GM12878 (cell line): Measurements from ENCODE around the gene TPRX1. TPM values are rescaled to one million over a fixed set of nuclear protein-coding genes. Genes with fewer than 3 reads are reported as not detected.

Experiments used
- ATAC-seq: fragments of 200-7000 bp; cut with Tn5 transposase; 3 replicates; pipeline ENCODE4 v1.9.1; 2020; ENCODE audit warnings: mild to moderate bottlenecking, moderate library complexity
- BruUV-seq: library from RNA; stranded (reverse); fragments of 400-500 nt; replicated peaks from 2 replicates; lab custom pipeline; 2021; lab: Mats Ljungman, UMichigan
- CTCF ChIA-PET: fragments of 300-600 bp; sonication (Branson Sonifier 250); formaldehyde crosslinking; extraction: SDS; loops from one replicate; lab custom pipeline; 2021; ENCODE audit warnings: inconsistent platforms; lab: Yijun Ruan, JAX
- POLR2A ChIA-PET: fragments of 350-600 bp; formaldehyde crosslinking; extraction: SDS; loops from one replicate; lab custom pipeline; 2021; ENCODE audit warnings: inconsistent platforms; lab: Charles Lee
- RAD21 ChIA-PET: fragments of 300-600 bp; sonication (Branson Sonifier 250); formaldehyde crosslinking; loops from one replicate; lab custom pipeline; 2023; ENCODE audit warnings: antibody characterized with exemption; ENCODE audit not compliant: unreplicated experiment; lab: Charles Lee
- SMC1A ChIA-PET: fragments of 300-600 bp; sonication (Branson Sonifier 250); formaldehyde crosslinking; loops from one replicate; lab custom pipeline; 2023; ENCODE audit not compliant: unreplicated experiment, uncharacterized antibody; lab: Charles Lee
- DNase-seq: peaks from one replicate; pipeline ENCODE4 v3.0.0-alpha.2; 2011; ENCODE audit warnings: low read depth, low spot score
- FAIRE-seq: peaks from 3 replicates; lab custom pipeline; 2011; peaks lifted over from hg19 to GRCh38; lab: Jason Lieb, UNC
- H2AFZ ChIP-seq: 2 replicates; pipeline ENCODE4 v1.6.0; 2011; ENCODE audit warnings: low read depth, low read length, control low read depth; ENCODE audit not compliant: control insufficient read depth
- H3K27ac ChIP-seq: 2 replicates; pipeline ENCODE4 v1.5.1; 2011; ENCODE audit warnings: control low read depth; ENCODE audit not compliant: control insufficient read depth, insufficient read depth
- H3K27me3 ChIP-seq, 2 experiments: replicated peaks in 1 of 2; 2 replicates each; pipeline versions ENCODE4 v1.6.0 to v1.6.1; 2011; ENCODE audit warnings: low read length in 1 of 2; ENCODE audit not compliant: control insufficient read depth in 2 of 2, insufficient read depth in 2 of 2
- H3K36me3 ChIP-seq, 2 experiments: 2 replicates each; pipeline ENCODE4 v1.5.1; 2011; ENCODE audit warnings: low read length in 1 of 2; ENCODE audit not compliant: control insufficient read depth in 2 of 2, insufficient read depth in 2 of 2
- H3K4me1 ChIP-seq: 2 replicates; pipeline ENCODE4 v1.6.1; 2011; ENCODE audit warnings: mild to moderate bottlenecking, low read length, moderate library complexity, mixed read lengths; ENCODE audit not compliant: control insufficient read depth, insufficient read depth
- H3K4me2 ChIP-seq: 2 replicates; pipeline ENCODE4 v1.6.0; 2011; ENCODE audit warnings: control low read depth; ENCODE audit not compliant: control insufficient read depth, insufficient read depth
- H3K4me3 ChIP-seq: fragments of 200-600 bp; sonication (generic); 2 replicates; pipeline ENCODE4 v1.5.1; 2016
- H3K79me2 ChIP-seq: 2 replicates; pipeline ENCODE4 v1.6.0; 2011; ENCODE audit warnings: low read length; ENCODE audit not compliant: control insufficient read depth, insufficient read depth
- H3K9ac ChIP-seq: 2 replicates; pipeline ENCODE4 v1.8.0; 2011; ENCODE audit warnings: low read length, control low read depth, mixed read lengths; ENCODE audit not compliant: control insufficient read depth, insufficient read depth
- H3K9me3 ChIP-seq: replicated peaks from 3 replicates; pipeline ENCODE4 v1.5.1; 2011; ENCODE audit warnings: mild to moderate bottlenecking, low read length; ENCODE audit not compliant: control insufficient read depth, insufficient read depth
- H4K20me1 ChIP-seq: 2 replicates; pipeline ENCODE4 v1.6.0; 2011; ENCODE audit not compliant: control insufficient read depth, insufficient read depth
- ATF3 ChIP-seq: IDR thresholded peaks from 2 replicates; pipeline ENCODE4 v1.6.1; 2011; ENCODE audit warnings: low read depth, mild to moderate bottlenecking, low read length, moderate library complexity, borderline replicate concordance; ENCODE audit errors: extremely low read depth
- BACH1 ChIP-seq: fragments of 450-650 bp; IDR thresholded peaks from 2 replicates; pipeline ENCODE4 v1.6.1; 2017; ENCODE audit warnings: mild to moderate bottlenecking, borderline replicate concordance
- IRF3 ChIP-seq: fragments of 450-650 bp; IDR thresholded peaks from 2 replicates; pipeline ENCODE4 v1.6.1; 2014; ENCODE audit warnings: mild to moderate bottlenecking
- MTA3 ChIP-seq: IDR thresholded peaks from 2 replicates; pipeline ENCODE4 v1.6.1; 2012; ENCODE audit warnings: low read length, inconsistent platforms, borderline replicate concordance
- NBN ChIP-seq: fragments of 450-650 bp; IDR thresholded peaks from 2 replicates; pipeline ENCODE4 v1.6.1; 2016
- NFIC ChIP-seq: IDR thresholded peaks from 2 replicates; pipeline ENCODE4 v1.6.1; 2012; ENCODE audit warnings: low read depth, mild to moderate bottlenecking, inconsistent platforms, low read length, moderate library complexity
- NR2C2 ChIP-seq: IDR thresholded peaks from 2 replicates; pipeline ENCODE4 v1.6.1; 2011; ENCODE audit warnings: borderline replicate concordance, low read depth; ENCODE audit not compliant: control insufficient read depth, insufficient read length
- POU2F2 ChIP-seq: IDR thresholded peaks from 3 replicates; pipeline ENCODE4 v1.6.1; 2011; ENCODE audit warnings: low read depth, mild to moderate bottlenecking, low read length, borderline replicate concordance
- RAD21 ChIP-seq: IDR thresholded peaks from 2 replicates; pipeline ENCODE4 v1.6.1; 2011; ENCODE audit warnings: mild to moderate bottlenecking, low read depth, low read length, moderate library complexity; ENCODE audit not compliant: insufficient read depth
- RAD51 ChIP-seq: fragments of 450-650 bp; IDR thresholded peaks from 2 replicates; pipeline ENCODE4 v1.6.1; 2016; ENCODE audit warnings: moderate library complexity, mild to moderate bottlenecking, inconsistent platforms
- RBBP5 ChIP-seq: fragments of 200-600 bp; sonication (generic); conservative IDR thresholded peaks from 2 replicates; pipeline ENCODE4 v1.6.1; 2016
- SP1 ChIP-seq: IDR thresholded peaks from one replicate; pipeline ENCODE4 v1.6.1; 2011; ENCODE audit warnings: low read depth, low read length
- ZNF592 ChIP-seq: fragments of 450-650 bp; IDR thresholded peaks from 2 replicates; pipeline ENCODE4 v1.6.1; 2017; ENCODE audit warnings: mild to moderate bottlenecking, moderate library complexity
- WGBS: methylation state at CpG from one replicate; pipeline ENCODE4 v1.1.6; 2016; ENCODE audit warnings: low lambda C conversion rate; ENCODE audit not compliant: insufficient replicate concordance, insufficient coverage; ENCODE audit errors: missing lambda C conversion rate; 5-methylcytosine and 5-hydroxymethylcytosine counted together
- in situ Hi-C: fragments of 300-500 bp; cut with MboI; formaldehyde crosslinking; loops from 9 replicates; pipeline ENCODE4 v1.14.3; 2018; ENCODE audit warnings: mixed read lengths
- intact Hi-C: fragments of 100-400 bp; cut with micrococcal nuclease; formaldehyde crosslinking; loops from one replicate; pipeline ENCODE4 v1.14.2; 2022; ENCODE audit not compliant: unreplicated experiment
- polyA plus RNA-seq, 11 experiments: library from polyadenylated mRNA; depleted of rRNA in 4 of 11; unstranded in 6 of 11; stranded (reverse) in 5 of 11; fragments of >200 nt; fragmentation: Nextera tagmentation in 4 of 11; fragmentation: Illumina TruSeq in 1 of 11; extraction: Ambion mirVana in 4 of 11; extraction: Trizol in 1 of 11; gene quantifications; 1 replicate in 1 of 11; 2 replicates in 10 of 11; pipeline versions ENCODE4 v1.2.1 to v1.2.3, GENCODE V29; 2011 to 2016; ENCODE audit warnings: inconsistent platforms in 2 of 11, missing spikeins in 2 of 11, low read depth in 1 of 11
- total RNA-seq, 4 experiments: library from RNA; depleted of rRNA in 3 of 4; stranded (reverse); fragments of >200 nt in 3 of 4; fragmentation: Illumina TruSeq in 1 of 4; extraction: Trizol in 1 of 4; gene quantifications; 2 replicates each; pipeline versions ENCODE4 v1.2.1 to v1.2.3, GENCODE V29; 2013 to 2021

The TPRX1 gene
- total and polyA plus RNA-seq, 10 of the 15 experiments (the other 5 are each of a cell fraction or from before 2014, with no cell fraction given): not detected

GRCh38 chr19:47801270-47801669 lies 3.1 kb downstream of the TPRX1 start:
- ATAC-seq (no peak), DNase-seq (no peak), FAIRE-seq (no peak)
- Histone ChIP-seq H3K27me3 (no peaks in the 10 kb centered on the region; a peak in 1 of 4 replicates), H3K4me1 (no peaks in the 10 kb centered on the region), H3K4me3 (no peak overlapping the region), H2AFZ (no peak overlapping the region), H3K9ac (no peak overlapping the region), H3K79me2 (no peaks in the 10 kb centered on the region), H4K20me1 (no peaks in the 10 kb centered on the region), H3K4me2 (no peak overlapping the region), H3K36me3 (no peaks in the 10 kb centered on the region), H3K9me3 (no peaks in the 10 kb centered on the region), H3K27ac (no peak overlapping the region)
- ChIA-PET POLR2A (no interaction called here), CTCF (no interaction called here), RAD21 (no interaction called here), SMC1A (no interaction called here)
- WGBS: 67% methylated on average over 4 of the region's 4 CpGs
- no peak for TF ChIP-seq BACH1
- no peak for TF ChIP-seq SP1
- no peak for TF ChIP-seq POU2F2
- TF ChIP-seq RAD21: no peak
- TF ChIP-seq NFIC: no peak
- TF ChIP-seq MTA3: no peak
- in situ Hi-C loops (no loop called here), intact Hi-C loops (no loop called here)
- no TSS peak for BruUV-seq

GRCh38 chr19:47798904-47799266 lies 5.5 kb downstream of the TPRX1 start:
- CTCF ChIA-PET: no interaction called here
- H3K27ac ChIP-seq: no peak overlapping the region
- no peak overlapping the region for H3K9ac ChIP-seq
- no peaks in the 10 kb centered on the region for H3K4me1 ChIP-seq
- no peak overlapping the region for H2AFZ ChIP-seq
- BruUV-seq: no TSS peak
- ATAC-seq: no peak
- H3K4me2 ChIP-seq: no peak overlapping the region
- RAD21 ChIA-PET: no interaction called here
- no peaks in the 10 kb centered on the region for H4K20me1 ChIP-seq
- H3K9me3 ChIP-seq: no peaks in the 10 kb centered on the region
- FAIRE-seq: no peak
- H3K36me3 ChIP-seq: no peaks in the 10 kb centered on the region
- no peak for DNase-seq
- POLR2A ChIA-PET: no interaction called here
- H3K4me3 ChIP-seq: no peak overlapping the region
- 18% methylated on average over 4 of the region's 4 CpGs for WGBS
- in situ Hi-C loops: no loop called here
- SMC1A ChIA-PET: no interaction called here
- intact Hi-C loops: no loop called here
- H3K79me2 ChIP-seq: no peaks in the 10 kb centered on the region
- H3K27me3 ChIP-seq: no peaks in the 10 kb centered on the region; a peak in 1 of 4 replicates
- no peak for TF ChIP-seq ZNF592
- no peak for TF ChIP-seq RAD51
- no peak for TF ChIP-seq RBBP5
- TF ChIP-seq IRF3: no peak
- no peak for TF ChIP-seq ATF3
- TF ChIP-seq NBN: no peak
- TF ChIP-seq NR2C2: no peak
